IMR-90 (cell line): ENCODE data around the gene DOLPP1. TPM values are rescaled to one million over a fixed set of nuclear protein-coding genes. Genes with fewer than 3 reads are reported as not detected.

ENCODE experiments used
- ATAC-seq: fragments of 200-7000 bp; cut with Tn5 transposase; 2 replicates; pipeline ENCODE4 v1.9.1; 2020; ENCODE audit warnings: low read depth, mild to moderate bottlenecking, moderate library complexity
- BruUV-seq: library from RNA; stranded (reverse); fragments of 400-500 nt; replicated peaks from 2 replicates; lab custom pipeline; 2021; lab: Mats Ljungman, UMichigan
- CTCF ChIA-PET: fragments of 300-600 bp; formaldehyde crosslinking; extraction: SDS; loops from one replicate; lab custom pipeline; 2021; ENCODE audit warnings: antibody characterized with exemption; lab: Yijun Ruan, JAX
- POLR2A ChIA-PET: fragments of 300-600 bp; sonication (Branson Sonifier 250); formaldehyde crosslinking; loops from one replicate; lab custom pipeline; 2022; ENCODE audit warnings: antibody characterized with exemption; ENCODE audit not compliant: unreplicated experiment; lab: Charles Lee
- DNase-seq: peaks from one replicate; pipeline ENCODE4 v3.0.0; 2013
- H2AFZ ChIP-seq: replicated peaks from 2 replicates; pipeline ENCODE3; 2013; ENCODE audit warnings: low read length, mild to moderate bottlenecking; ENCODE audit not compliant: poor library complexity
- H2AK5ac ChIP-seq: 2 replicates; pipeline ENCODE4 v1.6.1; 2013; ENCODE audit warnings: low read depth, low read length, inconsistent platforms
- H2AK9ac ChIP-seq: replicated peaks from 2 replicates; pipeline ENCODE3; 2013; ENCODE audit warnings: mild to moderate bottlenecking, low read depth, low read length, moderate library complexity; ENCODE audit not compliant: poor library complexity
- H2BK120ac ChIP-seq: 2 replicates; pipeline ENCODE4 v1.6.1; 2013; ENCODE audit warnings: low read depth, low read length, inconsistent platforms
- H2BK15ac ChIP-seq: 3 replicates; pipeline ENCODE4 v1.6.1; 2013; ENCODE audit warnings: low read depth, low read length, inconsistent platforms
- H2BK20ac ChIP-seq: 2 replicates; pipeline ENCODE4 v1.6.1; 2013; ENCODE audit warnings: low read depth, mild to moderate bottlenecking, inconsistent platforms, low read length, moderate library complexity
- H2BK5ac ChIP-seq: 2 replicates; pipeline ENCODE4 v1.6.1; 2013; ENCODE audit warnings: mild to moderate bottlenecking, low read depth, low read length, inconsistent platforms; ENCODE audit not compliant: poor library complexity, severe bottlenecking
- H3K14ac ChIP-seq: replicated peaks from 2 replicates; pipeline ENCODE4 v1.6.1; 2013; ENCODE audit warnings: low read depth, low read length, inconsistent platforms
- H3K18ac ChIP-seq: 2 replicates; pipeline ENCODE4 v1.6.1; 2013; ENCODE audit warnings: low read depth, low read length, control low read depth
- H3K23ac ChIP-seq: 2 replicates; pipeline ENCODE4 v1.6.1; 2013; ENCODE audit warnings: low read depth, low read length, inconsistent platforms
- H3K27ac ChIP-seq: 2 replicates; pipeline ENCODE4 v1.5.1; 2013; ENCODE audit warnings: mild to moderate bottlenecking, control low read depth, low read length; ENCODE audit not compliant: insufficient read depth
- H3K27me3 ChIP-seq: 2 replicates; pipeline ENCODE4 v1.6.1; 2013; ENCODE audit warnings: low read length; ENCODE audit not compliant: control insufficient read depth, insufficient read depth
- H3K36me3 ChIP-seq: 2 replicates; pipeline ENCODE4 v1.6.1; 2013; ENCODE audit warnings: low read length, mixed read lengths; ENCODE audit not compliant: control insufficient read depth, insufficient read depth
- H3K4ac ChIP-seq: 2 replicates; pipeline ENCODE4 v1.6.1; 2013; ENCODE audit warnings: low read depth, low read length, inconsistent platforms
- H3K4me1 ChIP-seq: 2 replicates; pipeline ENCODE4 v1.6.1; 2013; ENCODE audit warnings: low read length, mixed read lengths; ENCODE audit not compliant: control insufficient read depth, insufficient read depth
- H3K4me2 ChIP-seq: 2 replicates; pipeline ENCODE4 v1.6.1; 2013; ENCODE audit warnings: low read depth, mild to moderate bottlenecking, control low read depth, low read length, moderate library complexity
- H3K4me3 ChIP-seq: 2 replicates; pipeline ENCODE4 v1.5.1; 2013; ENCODE audit warnings: low read depth, mild to moderate bottlenecking, control low read depth, low read length, moderate library complexity; ENCODE audit not compliant: insufficient read depth
- H3K56ac ChIP-seq: 2 replicates; pipeline ENCODE4 v1.6.1; 2013; ENCODE audit warnings: low read length, inconsistent platforms; ENCODE audit not compliant: insufficient read depth; ENCODE audit errors: extremely low read depth
- H3K79me1 ChIP-seq, 2 experiments: 2 replicates each; pipeline ENCODE4 v1.6.1; 2013; ENCODE audit warnings: low read length in 2 of 2, inconsistent platforms in 1 of 2, low read depth in 1 of 2
- H3K9ac ChIP-seq: 2 replicates; pipeline ENCODE4 v1.6.1; 2013; ENCODE audit warnings: low read depth, low read length, control low read depth
- H3K9me1 ChIP-seq: 2 replicates; pipeline ENCODE4 v1.6.1; 2013; ENCODE audit warnings: low read length, inconsistent platforms; ENCODE audit not compliant: insufficient read depth
- H3K9me3 ChIP-seq: 2 replicates; pipeline ENCODE4 v1.6.1; 2013; ENCODE audit warnings: low read length; ENCODE audit not compliant: control insufficient read depth, insufficient read depth
- H4K20me1 ChIP-seq: 2 replicates; pipeline ENCODE4 v1.6.1; 2013; ENCODE audit warnings: low read length, inconsistent platforms; ENCODE audit not compliant: insufficient read depth
- H4K5ac ChIP-seq: 2 replicates; pipeline ENCODE4 v1.6.1; 2013; ENCODE audit warnings: mild to moderate bottlenecking, low read depth, low read length, control low read depth
- H4K8ac ChIP-seq, 2 experiments: 2 replicates each; pipeline ENCODE4 v1.6.1; 2013; ENCODE audit warnings: low read depth in 2 of 2, low read length in 2 of 2, control low read depth in 1 of 2, inconsistent platforms in 1 of 2
- H4K91ac ChIP-seq: 2 replicates; pipeline ENCODE4 v1.6.1; 2013; ENCODE audit warnings: low read depth, low read length, inconsistent platforms; ENCODE audit not compliant: insufficient read depth
- BHLHE40 ChIP-seq: fragments of 150-350 bp; IDR thresholded peaks from 2 replicates; pipeline ENCODE4 v1.6.1; 2016; ENCODE audit warnings: mild to moderate bottlenecking, low read depth, low read length
- CEBPB ChIP-seq: IDR thresholded peaks from 2 replicates; pipeline ENCODE4 v1.6.1; 2012; ENCODE audit warnings: low read depth, low read length, improper control_type of control experiment
- CHD1 ChIP-seq: IDR thresholded peaks from 2 replicates; pipeline ENCODE4 v1.6.1; 2012; ENCODE audit warnings: low read depth, low read length, improper control_type of control experiment
- CTCF ChIP-seq: conservative IDR thresholded peaks from 2 replicates; pipeline ENCODE4 v1.5.1; 2012; ENCODE audit warnings: mild to moderate bottlenecking, low read depth, low read length, improper control_type of control experiment
- ELK1 ChIP-seq: fragments of 150-350 bp; IDR thresholded peaks from 2 replicates; pipeline ENCODE4 v1.6.1; 2016; ENCODE audit warnings: low read depth, mild to moderate bottlenecking, low read length, moderate library complexity, borderline replicate concordance
- FOS ChIP-seq: fragments of 150-350 bp; IDR thresholded peaks from 2 replicates; pipeline ENCODE4 v1.6.1; 2016; ENCODE audit warnings: low read depth, low read length
- MAFK ChIP-seq: IDR thresholded peaks from 2 replicates; pipeline ENCODE4 v1.6.1; 2012; ENCODE audit warnings: low read depth, low read length, improper control_type of control experiment
- MAZ ChIP-seq: IDR thresholded peaks from 2 replicates; pipeline ENCODE4 v1.6.1; 2012; ENCODE audit warnings: low read depth, mild to moderate bottlenecking, low read length, improper control_type of control experiment, moderate library complexity, borderline replicate concordance
- MXI1 ChIP-seq: IDR thresholded peaks from 2 replicates; pipeline ENCODE4 v1.6.1; 2012; ENCODE audit warnings: low read depth, mild to moderate bottlenecking, low read length, moderate library complexity, borderline replicate concordance
- NFE2L2 ChIP-seq: fragments of 150-350 bp; IDR thresholded peaks from 2 replicates; pipeline ENCODE4 v1.6.1; 2016; ENCODE audit warnings: low read depth, mild to moderate bottlenecking, low read length
- POLR2A ChIP-seq: IDR thresholded peaks from 2 replicates; pipeline ENCODE4 v1.6.1; 2012; ENCODE audit warnings: mild to moderate bottlenecking, low read depth, low read length
- RAD21 ChIP-seq: IDR thresholded peaks from 2 replicates; pipeline ENCODE4 v1.6.1; 2012; ENCODE audit warnings: low read length, improper control_type of control experiment
- RCOR1 ChIP-seq: IDR thresholded peaks from 2 replicates; pipeline ENCODE4 v1.6.1; 2012; ENCODE audit warnings: mild to moderate bottlenecking, low read length, improper control_type of control experiment; ENCODE audit not compliant: insufficient replicate concordance
- RFX5 ChIP-seq: IDR thresholded peaks from 2 replicates; pipeline ENCODE4 v1.8.0; 2012; ENCODE audit warnings: low read depth, mild to moderate bottlenecking, low read length, moderate library complexity
- SMC3 ChIP-seq: fragments of 150-350 bp; IDR thresholded peaks from 2 replicates; pipeline ENCODE4 v1.6.1; 2016; ENCODE audit warnings: low read depth, mild to moderate bottlenecking, antibody characterized with exemption, low read length, moderate library complexity
- USF2 ChIP-seq: fragments of 150-350 bp; IDR thresholded peaks from 2 replicates; pipeline ENCODE4 v1.6.1; 2017; ENCODE audit warnings: mild to moderate bottlenecking, antibody characterized with exemption, low read length, low read depth
- WGBS, 2 experiments: methylation state at CpG; one replicate each; pipeline versions ENCODE4 v1.1.5 to v1.1.7; 2013; ENCODE audit warnings: missing lambda C conversion rate in 2 of 2; ENCODE audit not compliant: insufficient read length in 1 of 2; ENCODE audit errors: extremely low coverage in 2 of 2; 5-methylcytosine and 5-hydroxymethylcytosine counted together
- dilution Hi-C: fragments of 300-500 bp; cut with HindIII; formaldehyde crosslinking; loops from one replicate; pipeline ENCODE4 v1.14.3; 2018; ENCODE audit warnings: low sequenced_read_pairs; ENCODE audit not compliant: unreplicated experiment
- in situ Hi-C: fragments of 300-500 bp; cut with MboI; formaldehyde crosslinking; loops from 3 replicates; pipeline ENCODE4 v1.14.3; 2019; ENCODE audit warnings: low sequenced_read_pairs, inconsistent platforms, mixed read lengths
- intact Hi-C: fragments of 100-400 bp; cut with micrococcal nuclease; formaldehyde crosslinking; loops from 2 replicates; pipeline ENCODE4 v1.10.0; 2022
- polyA plus RNA-seq, 3 experiments: library from polyadenylated mRNA; depleted of rRNA; stranded (reverse); fragments of >200 nt; gene quantifications; 2 replicates each; pipeline ENCODE4 v1.2.3, GENCODE V29; 2012; ENCODE audit warnings: low replicate concordance in 1 of 3
- total RNA-seq: library from RNA; depleted of rRNA; stranded (reverse); fragments of >200 nt; gene quantifications from 2 replicates; pipeline ENCODE4 v1.2.3, GENCODE V29; 2012

The DOLPP1 gene
- total and polyA plus RNA-seq, 2 of the 4 experiments (the other 2 are of a cell fraction): 7.0 to 16.5 TPM

- DNase-seq (peak; percentile 91), ATAC-seq (peak; percentile 70)
- 100% methylated on average over 2 of the region's 8 CpGs; no CpG with 5 or more reads in 1 of the 2 experiments for WGBS, 2 experiments
- Histone ChIP-seq H4K8ac (no peak overlapping the region), H3K9me1 (peaks cover 8% of the 10 kb centered on the region; the same call in 1 of the 2 replicates), H3K56ac (no peak overlapping the region), H3K4me3 (no peak overlapping the region), H3K14ac (no peak overlapping the region), H3K9ac (no peak overlapping the region), H3K23ac (no peak overlapping the region), H2BK15ac (no peak overlapping the region), H3K79me1 (peaks cover 19 to 68% of the 10 kb centered on the region in 2 experiments), H3K27ac (no peak overlapping the region), H3K9me3 (no peaks in the 10 kb centered on the region), H2AK9ac (no peak overlapping the region), H3K4me2 (no peak overlapping the region), H2AFZ (no peak overlapping the region), H3K36me3 (peaks cover 44% of the 10 kb centered on the region), H3K4ac (no peak overlapping the region), H2BK120ac (no peak overlapping the region), H3K4me1 (peaks cover 5% of the 10 kb centered on the region), H4K91ac (no peak overlapping the region), H4K5ac (no peak overlapping the region), H2BK5ac (no peak overlapping the region), H3K27me3 (no peaks in the 10 kb centered on the region), H4K20me1 (peaks cover 13% of the 10 kb centered on the region), H2AK5ac (no peak overlapping the region), H2BK20ac (no peak overlapping the region), H3K18ac (no peak overlapping the region)
- in situ Hi-C loops (no loop called here), intact Hi-C loops (no loop called here), dilution Hi-C loops (no loop called here)
- TF ChIP-seq BHLHE40: 0 out of 2 replicates have a peak, but pooled peaks have one; percentile 4
- TF ChIP-seq MXI1: no peak
- TF ChIP-seq CHD1: no peak
- TF ChIP-seq CTCF: no peak
- TF ChIP-seq POLR2A: no peak
- 0 out of 2 replicates have a peak, but pooled peaks have one; percentile 8 for TF ChIP-seq FOS
- peak; percentile 77 for TF ChIP-seq CEBPB
- no peak for TF ChIP-seq RFX5
- TF ChIP-seq RAD21: no peak
- TF ChIP-seq ELK1: no peak
- no peak for TF ChIP-seq RCOR1
- no peak for TF ChIP-seq USF2
- TF ChIP-seq MAZ: no peak
- no peak for TF ChIP-seq NFE2L2
- no peak for TF ChIP-seq SMC3
- no peak for TF ChIP-seq MAFK
- ChIA-PET POLR2A (interaction anchor here (0.6 kb wide), 1 partner anchor 8 kb away, joined by 3 read pairs; no protein-coding TSS in a partner anchor), CTCF (interaction anchor here (1.1 kb wide), 1 partner anchor 16 kb away, joined by 3 read pairs; no protein-coding TSS in a partner anchor)
- BruUV-seq: no TSS peak
These were observed 44.6 kb downstream of the DOLPP1 start for GRCh38 chr9:129125478-129125877.
